ENCODE measurements around the gene LIN28A. TPM values are rescaled to one million over a fixed set of nuclear protein-coding genes. Genes with fewer than 3 reads are reported as not detected.

LIN28A gene
- total RNA-seq, 4 donors from 2014 or later = not detected

DNA sequence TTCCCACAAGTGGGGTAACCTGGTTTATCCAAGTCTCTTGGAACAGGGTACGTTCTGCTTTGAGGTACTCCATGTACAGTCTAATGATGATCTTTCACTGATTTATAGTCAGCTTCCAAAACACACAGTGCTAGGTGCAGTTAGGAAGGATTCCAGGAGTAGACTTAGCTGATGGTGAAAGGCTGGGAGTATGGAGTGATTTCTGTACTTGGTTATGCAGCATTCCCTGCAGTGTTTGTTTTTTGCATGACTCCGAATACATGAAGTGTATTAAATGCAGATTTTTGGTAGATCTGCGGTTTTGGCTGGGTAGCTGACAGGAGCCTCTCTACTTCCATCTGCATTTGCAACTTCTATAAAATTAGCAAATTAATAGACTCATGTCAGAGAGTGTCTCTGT, 65.4 kb downstream of the LIN28A start:
- WGBS, 2 donors = 83 to 85% methylated on average over 3 of the region's 3 CpGs
- Histone ChIP-seq H3K27ac (no peak overlapping the region), H3K4me1 (peaks cover 0 to 34% (median 22%) of the 10 kb centered on the region in 4 donors), H3K36me3 (peaks cover 7 to 58% (median 10%) of the 10 kb centered on the region in 3 donors), H3K4me3 (no peak overlapping the region), H3K27me3 (no peaks in the 10 kb centered on the region), H3K9me3 (no peaks in the 10 kb centered on the region)
- no peak for DNase-seq (ENCODE audit: low spot score in 2 of 2)
- TF ChIP-seq POLR2A (IDR thresholded peaks at IDR 0.05) (no peak), CTCF (IDR thresholded peaks at IDR 0.05) (no peak), EP300 (IDR thresholded peaks at IDR 0.05) (no peak)

DNA sequence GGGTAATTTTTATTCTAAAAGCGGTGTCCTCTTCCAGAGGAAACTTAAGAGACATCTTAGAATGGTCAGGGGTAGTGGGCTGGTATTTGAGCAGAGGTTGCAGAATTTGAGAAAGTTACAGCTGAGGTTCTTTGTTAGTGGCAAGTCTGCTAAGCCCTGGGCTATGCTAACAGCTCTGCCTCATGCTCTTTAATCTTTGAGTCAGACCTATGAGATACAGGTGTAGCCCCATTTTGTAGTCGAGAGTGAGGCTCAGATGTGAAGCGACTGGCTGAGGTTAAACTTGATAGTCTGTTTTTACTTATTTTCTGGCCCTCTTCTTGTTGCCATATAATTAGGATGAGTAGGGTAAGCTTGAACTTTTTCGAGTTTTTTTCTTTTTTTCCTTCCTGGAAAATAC, 66.3 kb downstream of the LIN28A start:
- Histone ChIP-seq H3K9me3 (no peaks in the 10 kb centered on the region), H3K27ac (no peak overlapping the region), H3K27me3 (no peaks in the 10 kb centered on the region), H3K4me1 (peaks cover 0 to 24% (median 13%) of the 10 kb centered on the region in 4 donors), H3K4me3 (no peak overlapping the region), H3K36me3 (peaks cover 7 to 64% (median 10%) of the 10 kb centered on the region in 3 donors)
- 82 to 86% methylated on average over 4 of the region's 4 CpGs for WGBS, 2 donors
- DNase-seq (ENCODE audit: low spot score in 2 of 2) = no peak
- TF ChIP-seq EP300 (IDR thresholded peaks at IDR 0.05) = no peak
- TF ChIP-seq POLR2A (IDR thresholded peaks at IDR 0.05) = no peak
- no peak for TF ChIP-seq CTCF (IDR thresholded peaks at IDR 0.05)

DNA sequence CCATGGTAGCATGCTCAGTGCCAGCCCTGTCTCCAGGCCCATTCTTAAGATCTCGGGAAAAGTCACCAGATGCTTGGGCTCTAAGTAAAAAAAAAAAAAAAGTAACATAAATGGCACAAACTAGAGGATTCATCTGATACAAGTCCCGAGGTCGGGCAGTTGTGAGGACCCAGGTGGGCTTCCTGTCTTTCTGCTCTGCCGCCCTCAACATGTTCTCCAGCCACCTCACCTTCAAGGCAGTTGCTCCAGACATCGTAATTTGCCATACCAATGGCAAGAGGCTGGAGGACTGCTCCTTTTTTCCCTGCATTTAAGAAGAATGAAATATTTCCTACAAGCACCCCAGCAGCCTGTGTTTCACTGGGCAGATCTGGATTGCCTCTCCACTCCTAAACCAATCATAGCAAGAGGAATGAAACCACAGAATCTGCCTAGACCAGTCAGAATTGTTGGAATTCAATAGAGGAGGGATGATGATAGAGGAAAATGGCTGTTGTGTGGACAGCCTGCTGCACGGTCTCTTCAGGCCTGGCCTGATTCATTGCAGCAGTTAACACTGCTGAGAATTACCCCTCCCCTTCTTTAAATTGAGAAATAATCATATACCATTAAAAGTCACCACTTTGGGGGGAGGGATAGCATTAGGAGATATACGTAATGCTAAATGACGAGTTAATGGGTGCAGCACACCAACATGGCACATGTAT, 67.0 kb downstream of the LIN28A start:
- no peak overlapping the region for H3K27ac ChIP-seq
- H3K4me3 ChIP-seq = no peak overlapping the region
- no peaks in the 10 kb centered on the region for H3K9me3 ChIP-seq
- 70 to 77% methylated on average over 8 of the region's 8 CpGs for WGBS, 2 donors
- TF ChIP-seq CTCF (IDR thresholded peaks at IDR 0.05) (no peak), POLR2A (IDR thresholded peaks at IDR 0.05) (no peak), EP300 (IDR thresholded peaks at IDR 0.05) (no peak)
- H3K27me3 ChIP-seq = no peaks in the 10 kb centered on the region
- DNase-seq (ENCODE audit: low spot score in 2 of 2) = no peak
- H3K36me3 ChIP-seq = peaks cover 7 to 64% (median 10%) of the 10 kb centered on the region in 3 donors
- H3K4me1 ChIP-seq = peaks cover 0 to 24% (median 13%) of the 10 kb centered on the region in 4 donors

DNA sequence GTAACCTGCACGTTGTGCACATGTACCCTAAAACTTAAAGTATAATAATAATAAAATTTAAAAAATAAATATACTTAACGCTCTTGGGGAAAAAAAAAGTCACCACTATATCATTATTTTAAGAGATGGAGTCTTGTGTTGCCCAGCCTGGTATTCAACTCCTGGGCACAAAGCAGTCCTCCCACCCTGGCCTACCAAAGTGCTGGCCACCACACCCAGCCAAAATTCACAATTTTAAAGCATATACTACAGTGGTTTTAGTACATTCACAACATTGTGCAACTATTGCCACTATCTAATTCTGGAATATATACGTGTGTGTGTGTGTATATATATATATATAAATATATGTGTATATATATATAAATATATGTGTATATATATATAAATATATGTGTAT, 67.5 kb downstream of the LIN28A start:
- peaks cover 0 to 24% (median 13%) of the 10 kb centered on the region in 4 donors for H3K4me1 ChIP-seq

More for the DNA sequence above, 67.5 kb downstream of the LIN28A start:
- DNase-seq (ENCODE audit: low spot score in 2 of 2) = no peak
- no peaks in the 10 kb centered on the region for H3K9me3 ChIP-seq
- H3K36me3 ChIP-seq = peaks cover 7 to 64% (median 10%) of the 10 kb centered on the region in 3 donors
- 76 to 82% methylated on average over 3 of the region's 3 CpGs for WGBS, 2 donors
- H3K27me3 ChIP-seq = no peaks in the 10 kb centered on the region
- no peak overlapping the region for H3K27ac ChIP-seq
- no peak overlapping the region for H3K4me3 ChIP-seq
- no peak for TF ChIP-seq POLR2A (IDR thresholded peaks at IDR 0.05)
- no peak for TF ChIP-seq CTCF (IDR thresholded peaks at IDR 0.05)
- TF ChIP-seq EP300 (IDR thresholded peaks at IDR 0.05) = no peak

All from tibial nerve (tissue), 4 donors.